ENCODE data around the gene NEURL2. TPM values are rescaled to one million over a fixed set of nuclear protein-coding genes. Genes with fewer than 3 reads are reported as not detected.
"Not testable (repeated sequence)": the region's sequence is repeated elsewhere in the genome, so short reads cannot be mapped to it uniquely, and the experiment has no call there.

NEURL2 gene
- total and polyA plus RNA-seq, 4 donors, result 2.4 to 7.0 (median 5.0) TPM

DNA sequence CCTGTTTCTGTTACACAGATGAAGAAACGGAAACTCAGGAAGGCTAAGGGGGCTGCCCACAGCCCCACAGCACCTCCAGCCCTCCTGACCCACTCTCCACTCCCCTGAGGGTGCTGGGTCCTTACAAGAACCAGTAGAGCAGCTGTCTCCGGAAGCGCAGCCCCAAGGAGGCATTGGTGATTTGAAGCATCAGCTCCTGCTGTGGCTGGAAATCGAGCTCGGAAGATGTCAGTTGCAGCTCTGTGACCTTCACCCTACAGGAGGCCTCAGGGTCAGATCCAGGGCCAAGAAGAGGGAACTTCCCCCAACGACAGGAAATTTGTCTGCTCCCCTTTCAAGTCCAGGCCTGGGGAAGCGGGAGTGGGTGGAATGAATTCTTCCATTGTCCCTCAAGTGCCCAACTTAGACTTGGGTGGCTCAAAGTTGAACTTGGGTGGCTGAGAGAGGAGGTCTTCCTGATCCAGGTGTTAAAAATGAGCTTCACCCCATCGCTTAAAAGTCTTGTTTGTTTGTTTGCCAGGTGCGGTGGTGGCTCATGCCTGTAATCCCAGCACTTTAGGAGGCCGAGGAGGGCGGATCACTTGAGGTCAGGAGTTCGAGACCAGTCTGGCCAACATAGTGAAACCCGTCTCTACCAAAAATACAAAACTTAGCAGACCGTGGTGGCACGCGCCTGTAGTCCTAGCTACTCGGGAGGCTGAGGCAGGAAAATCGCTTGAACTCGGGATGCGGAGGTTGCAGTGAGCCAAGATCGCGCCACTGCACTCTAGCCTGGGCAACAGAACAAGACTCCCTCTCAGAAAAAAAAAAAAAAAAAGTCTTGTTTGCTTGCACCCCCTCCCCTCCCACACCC lies 19.0 kb upstream of the NEURL2 start:
- peak overlapping the region; percentile 76 for H3K4me3 ChIP-seq (ENCODE audit: low read depth, low read length)
- H3K4me1 ChIP-seq (ENCODE audit: control insufficient read depth, insufficient read depth, low read length), result peaks cover 37% of the 10 kb centered on the region
- 85% methylated on average over 19 of the region's 22 CpGs for WGBS (ENCODE audit: insufficient coverage)
- H3K27ac ChIP-seq (ENCODE audit: low read depth, low read length), result peak overlapping the region; percentile 94
- H3K9me3 ChIP-seq (ENCODE audit: control insufficient read depth, insufficient read depth, low read length), result no peaks in the 10 kb centered on the region
- H3K27me3 ChIP-seq (ENCODE audit: control insufficient read depth, insufficient read depth, low read length), result no peaks in the 10 kb centered on the region
- H3K36me3 ChIP-seq (ENCODE audit: control insufficient read depth, insufficient read depth, low read length), result peaks cover 31% of the 10 kb centered on the region
- DNase-seq (ENCODE audit: low read depth in 4 of 6, low spot score in 6 of 6), result no peak

DNA sequence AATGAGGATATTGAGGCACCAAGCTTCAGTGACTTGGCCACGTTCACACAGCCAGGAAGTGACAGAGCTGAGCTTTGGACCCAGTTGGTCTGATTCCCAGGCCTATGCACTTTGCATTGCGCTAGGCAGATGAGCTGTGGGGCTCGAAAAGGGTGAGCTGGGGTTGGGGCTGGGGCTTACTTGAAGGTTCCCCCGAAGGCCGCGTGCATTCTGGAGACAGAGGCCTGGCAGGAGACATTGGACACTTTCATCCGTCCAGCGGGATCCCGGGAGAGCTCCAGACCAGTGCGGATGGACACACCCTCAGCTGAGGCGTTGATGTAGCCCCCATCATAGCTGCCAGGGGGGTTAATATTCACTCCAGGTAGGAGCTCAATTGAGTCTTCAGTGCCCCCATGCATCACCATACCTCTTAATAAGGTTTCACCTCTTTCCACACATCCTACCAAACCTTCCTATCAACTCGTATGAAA lies 18.4 kb upstream of the NEURL2 start:
- H3K9me3 ChIP-seq (ENCODE audit: control insufficient read depth, insufficient read depth, low read length), result no peaks in the 10 kb centered on the region

DNA sequence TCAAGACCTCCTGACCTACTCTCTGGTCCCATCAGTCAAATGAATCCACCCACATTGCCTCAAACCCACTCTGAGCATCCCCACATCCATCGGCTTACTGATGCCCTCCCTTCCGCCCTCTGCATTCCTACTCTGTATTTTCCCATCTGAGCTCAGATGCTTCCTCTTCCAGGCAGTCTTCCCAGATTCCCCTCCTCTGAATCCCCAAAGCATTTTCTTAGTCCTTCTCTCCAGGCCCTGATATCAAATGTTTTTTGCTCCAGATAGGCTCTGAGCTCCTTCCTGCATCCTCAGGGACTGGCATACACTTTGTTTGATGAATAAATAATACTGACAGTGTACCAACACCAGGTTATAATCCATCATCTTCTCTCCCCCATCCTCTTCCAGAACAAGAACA lies 17.1 kb upstream of the NEURL2 start:
- Histone ChIP-seq H3K27ac (ENCODE audit: low read depth, low read length) (no peak overlapping the region), H3K4me3 (ENCODE audit: low read depth, low read length) (no peak overlapping the region), H3K27me3 (ENCODE audit: control insufficient read depth, insufficient read depth, low read length) (no peaks in the 10 kb centered on the region), H3K9me3 (ENCODE audit: control insufficient read depth, insufficient read depth, low read length) (no peaks in the 10 kb centered on the region), H3K4me1 (ENCODE audit: control insufficient read depth, insufficient read depth, low read length) (peaks cover 37% of the 10 kb centered on the region), H3K36me3 (ENCODE audit: control insufficient read depth, insufficient read depth, low read length) (peaks cover 45% of the 10 kb centered on the region)
- no peak for DNase-seq (ENCODE audit: low read depth in 4 of 6, low spot score in 6 of 6)
- 98% methylated on average over 2 of the region's 2 CpGs for WGBS (ENCODE audit: insufficient coverage)

More for the DNA sequence above, 18.4 kb upstream of the NEURL2 start:
- Histone ChIP-seq H3K27me3 (ENCODE audit: control insufficient read depth, insufficient read depth, low read length) (no peaks in the 10 kb centered on the region), H3K36me3 (ENCODE audit: control insufficient read depth, insufficient read depth, low read length) (peaks cover 38% of the 10 kb centered on the region), H3K4me1 (ENCODE audit: control insufficient read depth, insufficient read depth, low read length) (peaks cover 37% of the 10 kb centered on the region), H3K4me3 (ENCODE audit: low read depth, low read length) (no peak overlapping the region), H3K27ac (ENCODE audit: low read depth, low read length) (no peak overlapping the region)
- DNase-seq (ENCODE audit: low read depth in 4 of 6, low spot score in 6 of 6), result no peak
- WGBS (ENCODE audit: insufficient coverage), result 91% methylated on average over 11 of the region's 12 CpGs

DNA sequence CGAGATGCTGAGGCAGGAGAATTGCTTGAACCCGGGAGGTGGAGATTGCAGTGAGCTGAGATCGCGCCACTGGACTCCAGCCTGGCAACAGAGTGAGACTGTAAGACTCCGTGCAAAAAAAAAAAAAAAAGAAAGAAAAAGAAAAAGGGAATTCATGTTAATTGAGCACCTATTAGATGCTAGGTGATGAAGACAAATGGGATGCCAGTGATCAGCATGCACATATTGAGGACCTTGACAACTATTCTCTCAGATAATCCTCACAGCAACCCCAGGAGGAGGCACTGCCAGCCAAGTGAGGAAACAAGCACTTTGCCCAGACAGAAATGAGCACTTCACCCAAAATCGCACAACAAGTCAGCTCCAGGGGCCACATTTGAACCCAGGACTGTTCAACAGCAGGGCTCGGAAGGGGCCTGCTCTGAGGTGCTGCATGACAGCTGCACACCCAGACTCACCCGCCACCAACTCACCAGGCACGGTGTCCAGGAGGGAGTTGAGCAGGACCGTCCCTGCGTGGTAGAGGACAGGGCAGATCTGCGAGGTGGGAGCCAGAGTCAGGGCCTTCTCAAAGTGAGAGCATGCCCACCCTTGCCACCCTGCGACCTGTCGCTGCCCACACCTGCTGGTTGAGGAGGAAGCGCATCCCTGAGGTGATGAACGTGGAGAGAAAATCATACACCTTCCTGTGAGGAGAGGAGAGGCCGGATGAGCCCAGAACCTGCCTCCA lies 16.4 kb upstream of the NEURL2 start:
- peaks cover 50% of the 10 kb centered on the region for H3K36me3 ChIP-seq (ENCODE audit: control insufficient read depth, insufficient read depth, low read length)
- H3K9me3 ChIP-seq (ENCODE audit: control insufficient read depth, insufficient read depth, low read length), result no peaks in the 10 kb centered on the region
- peaks cover 32% of the 10 kb centered on the region for H3K4me1 ChIP-seq (ENCODE audit: control insufficient read depth, insufficient read depth, low read length)
- DNase-seq (ENCODE audit: low read depth in 4 of 6, low spot score in 6 of 6), result no peak
- H3K27ac ChIP-seq (ENCODE audit: low read depth, low read length), result no peak overlapping the region
- no peaks in the 10 kb centered on the region for H3K27me3 ChIP-seq (ENCODE audit: control insufficient read depth, insufficient read depth, low read length)
- WGBS (ENCODE audit: insufficient coverage), result 96% methylated on average over 17 of the region's 17 CpGs
- H3K4me3 ChIP-seq (ENCODE audit: low read depth, low read length), result no peak overlapping the region

DNA sequence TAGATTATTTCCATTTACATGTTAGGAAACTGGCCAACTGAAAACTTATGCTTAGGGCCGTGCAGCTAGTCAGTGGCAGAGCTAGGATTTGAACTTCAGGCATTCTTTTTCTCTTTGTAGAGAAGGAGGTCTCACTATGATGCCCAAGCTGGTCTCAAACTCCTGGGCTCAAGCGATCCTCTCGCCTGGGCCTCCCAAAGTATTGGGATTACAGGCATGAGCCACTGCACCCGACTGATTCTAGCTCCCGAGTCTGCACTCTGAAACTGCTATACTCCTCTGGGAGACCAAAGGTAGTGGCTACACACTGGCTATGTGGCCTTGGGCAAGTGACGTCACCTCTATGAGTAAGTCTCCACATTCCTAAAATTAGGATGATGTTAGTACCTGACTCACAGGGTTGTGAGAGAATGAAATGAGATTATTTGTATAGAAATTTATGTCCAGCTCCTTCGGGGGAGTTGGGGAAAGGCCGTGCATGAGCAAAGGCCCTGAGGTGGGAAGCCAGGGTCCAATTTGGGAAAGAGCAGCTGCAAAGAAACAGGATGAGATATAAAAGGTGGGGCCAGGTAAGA lies 14.6 kb upstream of the NEURL2 start:
- Histone ChIP-seq H3K4me3 (ENCODE audit: low read depth, low read length) (no peak overlapping the region), H3K36me3 (ENCODE audit: control insufficient read depth, insufficient read depth, low read length) (peaks cover 63% of the 10 kb centered on the region), H3K4me1 (ENCODE audit: control insufficient read depth, insufficient read depth, low read length) (peaks cover 15% of the 10 kb centered on the region), H3K27ac (ENCODE audit: low read depth, low read length) (no peak overlapping the region), H3K27me3 (ENCODE audit: control insufficient read depth, insufficient read depth, low read length) (no peaks in the 10 kb centered on the region), H3K9me3 (ENCODE audit: control insufficient read depth, insufficient read depth, low read length) (no peaks in the 10 kb centered on the region)
- 92% methylated on average over 7 of the region's 8 CpGs for WGBS (ENCODE audit: insufficient coverage)
- DNase-seq (ENCODE audit: low read depth in 4 of 6, low spot score in 6 of 6), result no peak

DNA sequence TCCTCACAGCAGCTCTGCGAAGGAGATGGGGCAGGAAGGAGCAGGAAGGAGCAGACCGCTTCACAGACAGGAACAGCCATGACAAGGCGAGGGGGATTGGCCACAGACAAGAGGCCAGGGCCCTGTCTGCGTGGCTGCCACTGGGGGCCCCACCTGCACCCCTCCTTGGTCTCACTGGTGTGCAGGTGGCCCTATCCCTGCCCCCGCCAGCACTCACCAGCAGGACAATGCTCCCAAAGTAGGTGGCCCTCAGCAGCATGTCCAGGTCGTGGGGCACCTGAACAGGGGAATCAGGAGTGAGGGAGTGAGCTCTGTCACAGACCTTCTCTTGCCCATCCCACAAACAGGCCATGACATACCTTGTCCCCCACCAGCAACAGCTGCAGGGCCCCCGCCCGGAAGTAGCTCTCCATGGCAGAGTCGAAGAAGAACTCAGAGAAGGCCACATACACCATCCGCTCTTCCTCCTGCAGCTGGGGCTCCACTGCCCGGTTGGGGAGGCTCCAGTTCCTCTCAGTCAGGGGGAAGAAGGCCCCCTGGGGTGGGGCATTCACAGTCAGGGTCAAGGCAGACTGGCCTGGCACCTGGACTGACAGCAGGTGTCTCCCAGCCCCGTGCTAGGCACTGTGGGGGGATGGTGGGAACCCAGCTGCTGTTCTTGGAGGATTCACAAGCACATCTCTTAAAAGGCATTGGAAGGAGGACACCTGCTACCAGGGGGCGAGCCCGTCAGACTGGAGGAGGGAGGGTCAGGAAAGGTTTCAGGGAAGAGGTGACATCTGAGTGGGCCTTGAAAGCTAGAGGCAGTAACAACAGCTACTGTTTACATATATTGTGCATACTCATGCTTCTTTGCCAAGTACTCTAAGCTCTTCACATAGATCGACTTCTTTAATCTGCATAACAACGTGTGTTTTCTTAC lies 13.8 kb upstream of the NEURL2 start:
- 88% methylated on average over 14 of the region's 16 CpGs for WGBS (ENCODE audit: insufficient coverage)
- peaks cover 70% of the 10 kb centered on the region for H3K36me3 ChIP-seq (ENCODE audit: control insufficient read depth, insufficient read depth, low read length)
- H3K4me1 ChIP-seq (ENCODE audit: control insufficient read depth, insufficient read depth, low read length), result peaks cover 8% of the 10 kb centered on the region
- H3K4me3 ChIP-seq (ENCODE audit: low read depth, low read length), result no peak overlapping the region
- no peaks in the 10 kb centered on the region for H3K27me3 ChIP-seq (ENCODE audit: control insufficient read depth, insufficient read depth, low read length)
- H3K27ac ChIP-seq (ENCODE audit: low read depth, low read length), result no peak overlapping the region
- DNase-seq (ENCODE audit: low read depth in 4 of 6, low spot score in 6 of 6), result no peak
- no peaks in the 10 kb centered on the region for H3K9me3 ChIP-seq (ENCODE audit: control insufficient read depth, insufficient read depth, low read length)

DNA sequence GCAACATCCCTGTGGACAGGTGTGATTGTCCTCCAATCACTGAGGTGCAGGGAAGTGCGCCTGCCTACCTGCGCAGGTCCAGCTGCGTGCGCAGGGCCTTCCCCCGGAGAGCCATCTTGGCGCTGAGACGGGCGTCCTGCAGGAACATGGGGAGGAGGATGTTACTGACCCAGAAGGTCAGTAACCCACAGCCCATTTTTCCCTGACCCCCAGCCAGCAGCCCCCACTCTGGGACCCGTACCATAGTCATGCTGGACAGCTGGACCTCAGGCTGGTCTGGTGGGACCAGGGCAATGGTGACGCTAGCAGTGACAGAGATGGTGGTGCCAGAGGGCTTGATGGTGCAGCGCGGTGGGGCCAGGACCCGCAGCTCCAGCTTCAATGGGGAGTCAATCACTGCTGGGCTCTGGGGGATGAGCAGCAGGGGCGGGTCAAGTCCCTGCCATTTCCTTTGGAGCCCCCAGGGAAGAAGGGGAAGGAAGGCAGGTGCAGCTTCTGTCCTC lies 11.2 kb upstream of the NEURL2 start:
- H3K4me1 ChIP-seq (ENCODE audit: control insufficient read depth, insufficient read depth, low read length), result no peaks in the 10 kb centered on the region
- no peak for DNase-seq (ENCODE audit: low read depth in 4 of 6, low spot score in 6 of 6)
- H3K36me3 ChIP-seq (ENCODE audit: control insufficient read depth, insufficient read depth, low read length), result peaks cover 74% of the 10 kb centered on the region
- no peak overlapping the region for H3K4me3 ChIP-seq (ENCODE audit: low read depth, low read length)
- no peaks in the 10 kb centered on the region for H3K27me3 ChIP-seq (ENCODE audit: control insufficient read depth, insufficient read depth, low read length)
- H3K9me3 ChIP-seq (ENCODE audit: control insufficient read depth, insufficient read depth, low read length), result no peaks in the 10 kb centered on the region
- 88% methylated on average over 6 of the region's 14 CpGs for WGBS (ENCODE audit: insufficient coverage)
- no peak overlapping the region for H3K27ac ChIP-seq (ENCODE audit: low read depth, low read length)

DNA sequence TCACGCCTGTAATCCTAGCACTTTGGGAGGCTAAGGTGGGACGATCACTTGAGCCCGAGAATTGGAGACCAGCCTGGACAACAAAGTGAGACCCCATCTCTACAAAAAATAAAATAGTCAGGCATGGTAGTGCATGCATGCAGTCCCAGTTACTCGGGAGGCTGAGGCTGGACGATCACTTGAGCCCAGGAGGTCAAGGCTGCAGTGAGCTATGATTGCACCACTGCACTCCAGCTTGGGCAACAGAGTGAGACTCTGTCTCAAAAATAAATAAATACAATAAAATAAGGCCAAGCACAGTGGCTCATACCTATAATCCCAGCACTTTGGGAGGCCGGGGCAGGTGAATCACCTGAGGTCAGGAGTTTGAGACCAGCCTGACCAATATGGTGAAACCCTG lies 10.3 kb upstream of the NEURL2 start:
- H3K9me3 ChIP-seq (ENCODE audit: control insufficient read depth, insufficient read depth, low read length); H3K27ac ChIP-seq (ENCODE audit: low read depth, low read length); H3K4me1 ChIP-seq (ENCODE audit: control insufficient read depth, insufficient read depth, low read length); DNase-seq (ENCODE audit: low read depth in 4 of 6, low spot score in 6 of 6); H3K27me3 ChIP-seq (ENCODE audit: control insufficient read depth, insufficient read depth, low read length); H3K4me3 ChIP-seq (ENCODE audit: low read depth, low read length): not testable (repeated sequence)
- 100% methylated on average over 4 of the region's 6 CpGs for WGBS (ENCODE audit: insufficient coverage)
- peaks cover 78% of the 10 kb centered on the region for H3K36me3 ChIP-seq (ENCODE audit: control insufficient read depth, insufficient read depth, low read length)
